Epithelial cell of esophagus (primary cell): Measurements from ENCODE around the gene CARD10.

Source experiments
- DNase-seq: peaks from one replicate; pipeline ENCODE4 v3.0.0; 2010; ENCODE audit warnings: low read depth
- H3K4me3 ChIP-seq: 2 replicates; pipeline ENCODE4 v1.5.1; 2011; ENCODE audit warnings: mild to moderate bottlenecking, low read length, control low read depth
- CTCF ChIP-seq: IDR thresholded peaks from 2 replicates; pipeline ENCODE4 v1.5.1; 2011; ENCODE audit warnings: low read depth, mild to moderate bottlenecking, low read length, control low read depth, inconsistent platforms; ENCODE audit not compliant: insufficient read depth; ENCODE audit errors: missing control alignments

The CARD10 gene

GRCh38 chr22:37559901-37560607 is 40.8 kb upstream of the CARD10 start, which contains the start of gene CDC42EP1:
Gene CDC42EP1, plus strand, starts transcription at chr22:37560480. Its CDS starts 5,870 bp downstream, at chr22:37566350.
- peak; percentile 57 for DNase-seq
- H3K4me3 ChIP-seq: peak within 1 kb of the TSS; percentile 75
- no peak for TF ChIP-seq CTCF

- no peak for DNase-seq
- TF ChIP-seq CTCF: no peak
- H3K4me3 ChIP-seq: no peak overlapping the region
Observed at GRCh38 chr22:37559521-37559900, 40.3 kb upstream of the CARD10 start.

GRCh38 chr22:37558815-37559214 is 39.6 kb upstream of the CARD10 start:
- no peak for DNase-seq
- no peak overlapping the region for H3K4me3 ChIP-seq
- no peak for TF ChIP-seq CTCF

- DNase-seq: peak; percentile 68
Observed at GRCh38 chr22:37557321-37558001, 38.2 kb upstream of the CARD10 start.

GRCh38 chr22:37556710-37557109 is 37.5 kb upstream of the CARD10 start:
- H3K4me3 ChIP-seq: no peak overlapping the region
- no peak for TF ChIP-seq CTCF
- DNase-seq: no peak

More at GRCh38 chr22:37557321-37558001, 38.2 kb upstream of the CARD10 start:
- TF ChIP-seq CTCF: no peak
- no peak overlapping the region for H3K4me3 ChIP-seq

GRCh38 chr22:37555029-37555428 is 35.8 kb upstream of the CARD10 start:
- no peak for DNase-seq
- H3K4me3 ChIP-seq: no peak overlapping the region
- no peak for TF ChIP-seq CTCF
